Fibroblast of pulmonary artery (primary cell): ENCODE data around the gene OMA1.
"Not testable (repeated sequence)": the region's sequence is repeated elsewhere in the genome, so short reads cannot be mapped to it uniquely, and the experiment has no call there.

Experiments
- DNase-seq: peaks from one replicate; pipeline ENCODE4 v3.0.0-alpha.2; 2010; ENCODE audit warnings: low read depth
- H3K4me3 ChIP-seq: replicated peaks from 2 replicates; pipeline ENCODE4 v1.5.1; 2011; ENCODE audit warnings: low read depth, mild to moderate bottlenecking, control low read depth, low read length, moderate library complexity
- TF ChIP-seq, protein P1 (sequence below): IDR thresholded peaks from 2 replicates; pipeline ENCODE4 v1.5.1; 2011; ENCODE audit warnings: mild to moderate bottlenecking, control low read depth, low read length, inconsistent platforms; ENCODE audit errors: missing control alignments

OMA1 gene

DNA sequence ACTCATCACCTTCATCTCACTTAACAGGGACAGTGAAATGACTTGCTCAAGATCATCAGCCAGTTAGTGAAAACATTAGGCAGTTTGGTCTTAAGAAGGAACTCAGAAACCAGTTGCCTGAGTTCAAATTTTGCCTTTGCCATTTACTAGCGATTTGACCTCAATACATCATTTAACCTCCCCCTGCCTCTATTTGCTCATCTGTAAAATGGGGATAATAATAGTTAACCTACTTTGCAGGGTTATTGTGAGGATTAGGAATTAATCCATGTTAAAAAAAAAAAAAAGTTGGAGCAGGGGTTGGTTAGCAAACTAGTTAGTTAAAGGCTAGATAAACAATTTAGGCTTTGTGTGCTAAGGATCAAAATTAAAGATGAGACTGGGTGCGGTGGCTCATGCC, 41.1 kb upstream of the OMA1 start:
- no peak for DNase-seq
- H3K4me3 ChIP-seq = no peak overlapping the region
- TF ChIP-seq, protein P1, sequence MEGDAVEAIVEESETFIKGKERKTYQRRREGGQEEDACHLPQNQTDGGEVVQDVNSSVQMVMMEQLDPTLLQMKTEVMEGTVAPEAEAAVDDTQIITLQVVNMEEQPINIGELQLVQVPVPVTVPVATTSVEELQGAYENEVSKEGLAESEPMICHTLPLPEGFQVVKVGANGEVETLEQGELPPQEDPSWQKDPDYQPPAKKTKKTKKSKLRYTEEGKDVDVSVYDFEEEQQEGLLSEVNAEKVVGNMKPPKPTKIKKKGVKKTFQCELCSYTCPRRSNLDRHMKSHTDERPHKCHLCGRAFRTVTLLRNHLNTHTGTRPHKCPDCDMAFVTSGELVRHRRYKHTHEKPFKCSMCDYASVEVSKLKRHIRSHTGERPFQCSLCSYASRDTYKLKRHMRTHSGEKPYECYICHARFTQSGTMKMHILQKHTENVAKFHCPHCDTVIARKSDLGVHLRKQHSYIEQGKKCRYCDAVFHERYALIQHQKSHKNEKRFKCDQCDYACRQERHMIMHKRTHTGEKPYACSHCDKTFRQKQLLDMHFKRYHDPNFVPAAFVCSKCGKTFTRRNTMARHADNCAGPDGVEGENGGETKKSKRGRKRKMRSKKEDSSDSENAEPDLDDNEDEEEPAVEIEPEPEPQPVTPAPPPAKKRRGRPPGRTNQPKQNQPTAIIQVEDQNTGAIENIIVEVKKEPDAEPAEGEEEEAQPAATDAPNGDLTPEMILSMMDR = no peak

DNA sequence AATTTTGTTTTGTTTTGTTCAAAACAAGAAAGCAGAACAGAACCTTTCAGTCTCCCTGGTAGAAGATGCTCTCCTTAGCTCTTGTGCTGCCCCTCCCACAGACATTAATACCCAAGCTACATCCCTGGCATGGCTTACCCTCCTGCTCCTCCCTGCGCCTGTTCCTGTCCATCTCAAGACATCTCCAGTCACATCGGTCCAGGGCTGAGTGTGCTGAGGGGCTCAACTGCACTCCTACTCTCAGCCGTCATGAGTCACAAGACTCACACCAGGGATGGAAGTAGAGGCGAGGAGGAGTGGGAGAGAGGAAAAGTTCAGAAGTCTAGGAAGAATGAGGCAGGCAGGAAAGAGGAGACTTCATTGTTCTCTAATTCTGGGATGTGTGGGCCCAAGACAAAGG, 39.7 kb upstream of the OMA1 start:
- TF ChIP-seq, protein P1 = no peak
- peak; percentile 56 for DNase-seq
- no peak overlapping the region for H3K4me3 ChIP-seq

DNA sequence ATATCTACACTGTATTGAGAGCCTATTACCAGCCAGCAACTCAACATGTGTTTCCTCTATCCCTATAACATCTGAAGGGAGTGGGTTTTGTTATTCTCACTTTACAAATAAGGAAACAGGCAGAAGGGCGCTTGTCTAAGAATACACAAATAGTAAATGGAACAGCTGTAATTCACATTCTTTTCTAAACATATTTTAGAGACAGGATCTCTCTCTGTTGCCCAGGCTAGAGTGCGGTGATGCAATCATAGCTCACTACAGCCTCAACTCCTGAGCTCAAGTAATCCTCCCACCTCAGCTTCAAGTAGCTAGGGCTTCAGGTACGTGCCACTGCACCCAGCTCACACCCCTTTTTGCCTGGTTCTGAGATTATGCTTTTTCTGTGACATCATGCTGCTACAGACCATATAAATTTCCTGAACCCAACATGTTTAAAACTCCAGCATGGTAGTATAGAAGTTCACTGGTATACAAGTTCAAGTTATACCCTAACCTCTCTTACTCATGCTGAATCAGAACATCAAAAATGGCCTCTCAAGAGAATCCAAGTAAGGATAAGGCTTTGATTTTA, 39.1 kb upstream of the OMA1 start:
- peak; percentile 71 for DNase-seq
- H3K4me3 ChIP-seq = no peak overlapping the region
- TF ChIP-seq, protein P1 = no peak

DNA sequence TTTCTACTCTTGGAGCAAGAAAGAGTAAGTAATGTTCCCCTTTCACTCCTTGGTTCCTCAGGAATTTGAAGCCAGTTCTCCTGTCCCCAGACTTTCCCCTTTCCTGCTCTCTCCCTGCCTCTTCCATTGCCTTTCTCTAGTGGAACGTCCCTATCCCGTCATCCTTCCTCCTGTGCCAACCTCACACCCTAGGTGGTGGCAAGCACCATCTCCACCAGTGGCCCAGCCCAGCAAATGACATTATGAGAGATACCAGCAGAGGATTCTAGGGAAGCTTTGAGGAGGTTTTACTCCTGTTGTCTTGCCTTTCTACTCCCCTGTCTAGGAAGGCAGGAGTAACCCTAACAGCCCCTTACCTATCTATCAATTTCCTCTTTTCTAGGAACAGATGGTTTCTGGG, 38.6 kb upstream of the OMA1 start:
- TF ChIP-seq, protein P1 = no peak
- no peak for DNase-seq
- H3K4me3 ChIP-seq = no peak overlapping the region

DNA sequence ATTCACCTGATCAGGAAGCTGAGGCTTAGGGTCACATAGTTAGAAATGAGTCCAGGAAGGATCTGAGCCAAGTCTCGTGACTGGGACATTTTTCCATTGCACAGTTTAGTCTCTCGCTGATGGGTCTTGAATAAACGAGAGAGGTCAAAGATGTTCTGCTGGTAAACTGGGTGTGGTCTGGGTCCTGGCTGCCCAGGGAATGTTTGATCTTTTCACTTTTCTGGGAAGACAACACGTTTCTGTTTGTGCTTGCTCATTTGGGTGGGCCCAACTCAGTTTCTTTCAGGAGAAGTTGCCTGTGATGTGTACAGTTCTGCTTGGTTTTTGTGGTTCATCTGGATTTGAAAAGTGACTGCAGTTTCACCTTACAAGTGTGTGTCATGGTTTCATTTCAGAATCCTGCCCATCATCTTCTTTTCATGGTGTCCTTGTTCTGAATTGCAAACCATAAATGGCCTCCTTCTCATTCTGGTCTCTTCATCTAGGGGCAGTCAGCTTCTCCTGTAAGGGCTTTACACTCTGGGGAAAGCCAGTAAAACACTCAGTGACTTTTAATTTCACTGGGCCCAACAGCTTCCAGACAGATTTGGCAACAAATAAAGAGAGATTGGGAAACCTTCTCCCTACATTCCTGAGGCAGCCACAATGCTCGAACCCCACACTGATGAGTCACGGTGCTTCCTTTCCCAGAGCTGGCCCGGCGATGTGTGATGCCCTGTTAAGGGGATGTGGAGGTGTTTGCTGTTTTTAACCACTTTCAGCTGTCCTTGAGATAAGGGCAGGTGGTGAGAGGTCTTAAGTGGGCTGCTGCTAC, 37.8 kb upstream of the OMA1 start:
- no peak overlapping the region for H3K4me3 ChIP-seq
- peak; percentile 97 for DNase-seq
- TF ChIP-seq, protein P1 = no peak

DNA sequence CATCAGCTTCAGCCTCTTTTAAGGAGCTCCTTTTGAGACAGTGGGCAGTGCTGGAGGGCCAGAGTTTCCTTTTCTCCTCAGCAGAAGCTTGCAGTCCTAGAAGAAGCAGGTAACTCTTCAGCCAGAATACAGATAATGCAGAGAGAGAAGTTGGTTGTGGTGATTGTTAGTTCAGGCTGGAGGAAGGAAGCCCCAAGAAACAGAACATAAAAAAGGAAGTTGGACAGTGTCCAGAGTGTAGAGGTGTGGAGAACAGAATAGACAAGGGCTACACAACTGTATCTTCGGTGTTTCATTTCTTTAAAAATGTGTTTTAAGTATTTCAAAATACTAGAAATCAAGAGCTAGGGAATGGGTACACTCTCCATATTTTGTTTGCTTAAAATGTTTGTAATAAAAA, 37.0 kb upstream of the OMA1 start:
- TF ChIP-seq, protein P1 = no peak
- DNase-seq = no peak
- H3K4me3 ChIP-seq = no peak overlapping the region

DNA sequence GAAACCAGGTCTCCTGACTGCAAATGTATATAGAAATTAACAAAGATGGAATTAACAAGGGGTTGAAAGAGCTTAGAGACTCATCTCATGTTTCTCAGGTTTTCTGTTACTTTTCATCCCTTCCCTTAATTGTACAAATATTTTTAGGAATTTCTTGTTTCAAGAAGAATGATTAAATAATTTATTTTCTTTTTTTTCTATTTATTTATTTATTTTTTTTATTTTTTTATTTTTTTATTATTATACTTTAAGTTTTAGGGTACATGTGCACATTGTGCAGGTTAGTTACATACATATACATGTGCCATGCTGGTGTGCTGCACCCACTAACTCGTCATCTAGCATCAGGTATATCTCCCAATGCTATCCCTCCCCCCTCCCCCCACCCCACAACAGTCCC, 35.6 kb upstream of the OMA1 start:
- not testable (repeated sequence) for DNase-seq, H3K4me3 ChIP-seq
